ENCODE results near the gene PAN2. TPM values are rescaled to one million over a fixed set of nuclear protein-coding genes. Genes with fewer than 3 reads are reported as not detected.

The PAN2 gene
- total RNA-seq, 1 experiment from 2014 or later, result 71.9 TPM

- no TSS peak for BruUV-seq (replicated peaks)
- H3K4me3 ChIP-seq (ENCODE audit: low read depth in 2 of 2, low read length in 2 of 2), result peak overlapping the region in 1 of 2 experiments; percentile 87; a peak in 1 of 4 replicates
- in situ Hi-C loops (cut with HindIII; ENCODE audit: low pct_unique_long_range_greater_than_20kb, low sequenced_read_pairs), result no loop called here
- H3K36me3 ChIP-seq (ENCODE audit: control insufficient read depth, insufficient read depth, low read length), result no peaks in the 10 kb centered on the region; the same call in 1 of the 2 replicates
- POLR2A ChIA-PET, result interaction anchor here (0.6 kb wide), 1 partner anchor 23 kb away, joined by 3 read pairs; the partner anchor contains the start of gene IL23A
- intact Hi-C loops (cut with micrococcal nuclease; ENCODE audit: unreplicated experiment), result loop anchor here (10.0 kb wide), 1 partner anchor 103 kb away; the partner anchor contains the start of gene SPRYD4
- H3K27me3 ChIP-seq (ENCODE audit: control insufficient read depth, insufficient read depth, low read length), result no peaks in the 10 kb centered on the region
- no peak overlapping the region for H3K27ac ChIP-seq (ENCODE audit: low read length)
- CTCF ChIA-PET, result no interaction called here
- DNase-seq (ENCODE audit: low read depth, low spot score) (no peak), ATAC-seq (no peak)
- peaks cover 8% of the 10 kb centered on the region for H3K4me1 ChIP-seq (ENCODE audit: control insufficient read depth, insufficient read depth, low read length)
- H3K9me3 ChIP-seq (ENCODE audit: control insufficient read depth, insufficient read depth, low read depth, low read length), result no peaks in the 10 kb centered on the region
- TF ChIP-seq TCF7L2 (IDR thresholded peaks at IDR 0.05; ENCODE audit: low read depth, low read length), result no peak
- no peak for TF ChIP-seq SIN3A (IDR thresholded peaks at IDR 0.05; ENCODE audit: borderline replicate concordance, insufficient read depth, low read depth, low read length)
- no peak for TF ChIP-seq POLR2AphosphoS5 (IDR thresholded peaks at IDR 0.05; ENCODE audit: low read depth, low read length)
- TF ChIP-seq, protein P1, sequence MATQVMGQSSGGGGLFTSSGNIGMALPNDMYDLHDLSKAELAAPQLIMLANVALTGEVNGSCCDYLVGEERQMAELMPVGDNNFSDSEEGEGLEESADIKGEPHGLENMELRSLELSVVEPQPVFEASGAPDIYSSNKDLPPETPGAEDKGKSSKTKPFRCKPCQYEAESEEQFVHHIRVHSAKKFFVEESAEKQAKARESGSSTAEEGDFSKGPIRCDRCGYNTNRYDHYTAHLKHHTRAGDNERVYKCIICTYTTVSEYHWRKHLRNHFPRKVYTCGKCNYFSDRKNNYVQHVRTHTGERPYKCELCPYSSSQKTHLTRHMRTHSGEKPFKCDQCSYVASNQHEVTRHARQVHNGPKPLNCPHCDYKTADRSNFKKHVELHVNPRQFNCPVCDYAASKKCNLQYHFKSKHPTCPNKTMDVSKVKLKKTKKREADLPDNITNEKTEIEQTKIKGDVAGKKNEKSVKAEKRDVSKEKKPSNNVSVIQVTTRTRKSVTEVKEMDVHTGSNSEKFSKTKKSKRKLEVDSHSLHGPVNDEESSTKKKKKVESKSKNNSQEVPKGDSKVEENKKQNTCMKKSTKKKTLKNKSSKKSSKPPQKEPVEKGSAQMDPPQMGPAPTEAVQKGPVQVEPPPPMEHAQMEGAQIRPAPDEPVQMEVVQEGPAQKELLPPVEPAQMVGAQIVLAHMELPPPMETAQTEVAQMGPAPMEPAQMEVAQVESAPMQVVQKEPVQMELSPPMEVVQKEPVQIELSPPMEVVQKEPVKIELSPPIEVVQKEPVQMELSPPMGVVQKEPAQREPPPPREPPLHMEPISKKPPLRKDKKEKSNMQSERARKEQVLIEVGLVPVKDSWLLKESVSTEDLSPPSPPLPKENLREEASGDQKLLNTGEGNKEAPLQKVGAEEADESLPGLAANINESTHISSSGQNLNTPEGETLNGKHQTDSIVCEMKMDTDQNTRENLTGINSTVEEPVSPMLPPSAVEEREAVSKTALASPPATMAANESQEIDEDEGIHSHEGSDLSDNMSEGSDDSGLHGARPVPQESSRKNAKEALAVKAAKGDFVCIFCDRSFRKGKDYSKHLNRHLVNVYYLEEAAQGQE (IDR thresholded peaks at IDR 0.05; ENCODE audit: insufficient read depth in 1 of 2, low read depth in 2 of 2, low read length in 1 of 2), result no peak
- TF ChIP-seq CTCF (IDR thresholded peaks at IDR 0.05), result no peak
Observed at GRCh38 chr12:56361487-56362129, 27.8 kb upstream of the PAN2 start.

DNA sequence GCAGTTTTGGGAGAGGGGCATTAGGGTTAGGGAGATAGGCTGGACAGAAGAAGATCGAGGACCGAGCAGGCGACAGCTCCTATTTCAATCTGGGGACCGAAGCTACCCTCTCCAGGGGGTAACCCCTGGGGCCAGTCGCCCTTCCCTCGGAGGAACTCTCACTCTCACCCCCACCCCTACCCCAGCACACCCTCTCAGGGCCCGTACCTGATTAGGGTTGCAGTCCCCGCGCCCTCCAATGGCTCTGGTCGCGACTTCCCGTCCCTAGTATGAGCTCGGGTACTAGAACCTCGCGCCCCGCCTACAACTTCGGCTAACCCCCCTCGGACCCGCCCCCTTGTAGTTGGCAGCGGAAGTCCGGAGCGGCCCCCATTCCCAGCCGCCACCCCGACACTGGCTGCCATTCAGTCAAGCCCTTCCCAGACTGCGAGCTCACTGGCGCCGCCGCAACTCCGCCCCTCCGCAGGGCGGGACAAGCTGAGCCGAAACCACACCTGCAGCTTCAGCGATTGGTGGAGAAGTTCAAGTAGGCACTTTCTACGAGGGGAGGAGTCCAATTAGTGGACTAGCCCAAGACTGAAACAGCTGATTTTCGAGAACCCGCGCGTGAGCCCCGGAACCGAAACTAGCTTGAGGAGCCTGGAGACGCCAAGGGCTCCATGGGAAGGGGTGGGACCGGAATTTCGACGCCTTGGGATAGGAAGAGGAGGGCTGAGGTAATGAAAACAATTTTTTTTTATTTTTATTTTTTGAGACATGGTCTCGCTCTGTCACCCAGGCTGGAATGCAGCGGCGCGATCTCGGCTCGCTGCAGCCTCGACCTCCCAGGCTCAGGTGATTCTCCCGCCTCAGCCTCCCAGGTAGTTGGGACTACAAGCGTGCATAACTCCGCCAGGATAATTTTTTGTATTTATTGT lies 26.3 kb upstream of the PAN2 start, which contains the start of gene STAT2:
STAT2 (minus strand) TSS at position 257 of the 917 bp plus-strand sequence. CDS start 3,536 bp downstream, outside the sequence.
- in situ Hi-C loops (cut with HindIII; ENCODE audit: low pct_unique_long_range_greater_than_20kb, low sequenced_read_pairs), result no loop called here
- peak within 1 kb of the TSS; percentile 87 to 95 for H3K4me3 ChIP-seq (ENCODE audit: low read depth in 2 of 2, low read length in 2 of 2)
- BruUV-seq (replicated peaks), result no TSS peak
- no peaks in the 10 kb centered on the region; the same call in 1 of the 2 replicates for H3K36me3 ChIP-seq (ENCODE audit: control insufficient read depth, insufficient read depth, low read length)
- ChIA-PET CTCF (interaction anchor here (0.5 to 0.9 kb wide), 2 partner anchors 15 to 213 kb away, joined by 5 to 6 read pairs; no protein-coding TSS in a partner anchor), POLR2A (interaction anchor here (0.6 to 1.1 kb wide), 6 partner anchors 8 to 196 kb away, joined by 3 to 8 read pairs (median 4); no protein-coding TSS in a partner anchor)
- DNase-seq (ENCODE audit: low read depth, low spot score) (peak; percentile 99), ATAC-seq (peak; percentile 99)
- TF ChIP-seq TCF7L2 (IDR thresholded peaks at IDR 0.05; ENCODE audit: low read depth, low read length), result no peak
- TF ChIP-seq, protein P1 (IDR thresholded peaks at IDR 0.05; ENCODE audit: insufficient read depth in 1 of 2, low read depth in 2 of 2, low read length in 1 of 2), result no peak; a peak in 1 of 4 replicates
- no peak for TF ChIP-seq CTCF (IDR thresholded peaks at IDR 0.05)
- TF ChIP-seq SIN3A (IDR thresholded peaks at IDR 0.05; ENCODE audit: borderline replicate concordance, insufficient read depth, low read depth, low read length), result 0 out of 2 replicates have a peak, but pooled peaks have one; percentile 22
- peak; percentile 73 for TF ChIP-seq POLR2AphosphoS5 (IDR thresholded peaks at IDR 0.05; ENCODE audit: low read depth, low read length)
- no peaks in the 10 kb centered on the region for H3K27me3 ChIP-seq (ENCODE audit: control insufficient read depth, insufficient read depth, low read length)
- peak within 1 kb of the TSS; percentile 96 for H3K27ac ChIP-seq (ENCODE audit: low read length)
- H3K9me3 ChIP-seq (ENCODE audit: control insufficient read depth, insufficient read depth, low read depth, low read length), result no peaks in the 10 kb centered on the region
- intact Hi-C loops (cut with micrococcal nuclease; ENCODE audit: unreplicated experiment), result loop anchor here (10.0 kb wide), 1 partner anchor 105 kb away; the partner anchor contains the start of gene SPRYD4
- H3K4me1 ChIP-seq (ENCODE audit: control insufficient read depth, insufficient read depth, low read length), result peaks cover 8% of the 10 kb centered on the region
